NCI-H2227 (cell line): ENCODE data around the gene FNDC3B.
"Not testable (repeated sequence)": the region's sequence is repeated elsewhere in the genome, so short reads cannot be mapped to it uniquely, and the experiment has no call there.

ENCODE experiments used
- DNase-seq: peaks from one replicate; lab custom pipeline; 2025; ENCODE audit not compliant: unreplicated experiment; lab: John Stamatoyannopoulos, UW

The FNDC3B gene

DNA sequence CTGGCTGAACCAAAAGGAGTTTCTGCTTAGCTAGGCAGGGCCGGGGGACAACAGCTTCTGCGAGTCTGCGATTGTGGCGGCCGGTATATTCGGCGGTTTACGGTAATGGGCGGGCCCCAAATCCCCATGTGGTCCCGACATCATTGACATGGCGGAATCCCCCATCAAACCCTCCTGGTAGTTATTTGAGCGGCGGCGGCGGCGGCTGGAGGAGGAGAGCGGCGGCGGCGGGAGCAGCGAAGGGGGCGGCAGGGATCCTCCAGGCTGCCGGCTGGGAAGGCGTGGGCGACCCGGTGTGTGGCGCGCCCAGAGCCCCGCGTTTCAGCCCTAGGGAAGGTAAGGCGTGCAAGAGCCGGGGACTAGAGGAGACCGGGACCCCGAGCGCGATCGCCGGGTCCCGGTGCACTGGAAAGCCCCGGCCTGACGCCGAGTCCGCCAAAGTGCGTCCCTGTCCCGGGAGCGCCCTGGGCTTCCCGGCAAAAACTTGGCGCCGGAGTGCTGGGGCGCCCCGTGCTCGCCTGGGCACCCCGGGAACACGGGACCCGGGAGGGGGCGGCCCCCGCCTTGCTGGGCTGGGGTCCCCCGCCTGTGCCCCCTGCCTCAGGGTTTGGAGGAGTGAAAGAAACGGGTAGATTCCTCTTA is at the start of gene FNDC3B:
FNDC3B (plus strand) TSS at position 143 of the 642 bp plus-strand sequence. CDS start 72,902 bp downstream, outside the sequence.
- DNase-seq = peak; percentile 96

DNA sequence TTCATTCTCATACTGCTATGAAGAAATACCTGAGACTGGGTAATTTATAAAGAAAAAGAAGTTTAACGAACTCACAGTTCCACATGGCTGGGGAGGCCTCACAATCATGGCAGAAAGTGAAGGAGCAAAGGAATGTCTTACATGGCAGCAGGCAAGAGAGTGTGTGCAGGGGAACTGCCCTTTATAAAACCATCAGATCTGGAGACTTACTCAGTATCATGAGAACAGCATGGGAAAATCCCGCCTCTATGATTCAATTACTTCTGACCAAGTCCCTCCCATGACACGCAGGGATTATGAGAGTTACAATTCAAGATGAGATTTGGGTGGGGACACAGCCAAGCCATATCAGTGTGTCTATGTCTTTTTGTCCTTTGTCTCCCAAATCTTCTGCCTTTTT is 49.1 kb upstream of the FNDC3B start:
- not testable (repeated sequence) for DNase-seq

DNA sequence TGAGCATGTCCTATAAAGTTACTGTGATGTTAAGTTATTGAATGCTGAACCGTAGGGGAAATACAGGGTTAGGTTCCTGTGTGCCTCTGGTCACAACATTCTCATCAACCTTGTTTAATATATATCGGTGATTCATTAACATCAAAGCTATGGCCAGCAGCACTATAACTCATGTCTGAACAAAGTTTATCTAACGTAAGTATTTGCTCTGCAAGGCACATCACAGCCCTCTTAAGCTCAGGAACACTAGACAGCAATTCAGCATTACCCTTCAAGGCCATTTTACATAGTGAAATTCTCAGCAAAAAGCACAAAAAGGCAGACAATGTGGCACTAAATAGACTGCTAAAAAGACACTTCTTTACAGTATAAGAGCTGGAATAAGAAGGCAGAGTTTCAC is 48.2 kb upstream of the FNDC3B start:
- no peak for DNase-seq

DNA sequence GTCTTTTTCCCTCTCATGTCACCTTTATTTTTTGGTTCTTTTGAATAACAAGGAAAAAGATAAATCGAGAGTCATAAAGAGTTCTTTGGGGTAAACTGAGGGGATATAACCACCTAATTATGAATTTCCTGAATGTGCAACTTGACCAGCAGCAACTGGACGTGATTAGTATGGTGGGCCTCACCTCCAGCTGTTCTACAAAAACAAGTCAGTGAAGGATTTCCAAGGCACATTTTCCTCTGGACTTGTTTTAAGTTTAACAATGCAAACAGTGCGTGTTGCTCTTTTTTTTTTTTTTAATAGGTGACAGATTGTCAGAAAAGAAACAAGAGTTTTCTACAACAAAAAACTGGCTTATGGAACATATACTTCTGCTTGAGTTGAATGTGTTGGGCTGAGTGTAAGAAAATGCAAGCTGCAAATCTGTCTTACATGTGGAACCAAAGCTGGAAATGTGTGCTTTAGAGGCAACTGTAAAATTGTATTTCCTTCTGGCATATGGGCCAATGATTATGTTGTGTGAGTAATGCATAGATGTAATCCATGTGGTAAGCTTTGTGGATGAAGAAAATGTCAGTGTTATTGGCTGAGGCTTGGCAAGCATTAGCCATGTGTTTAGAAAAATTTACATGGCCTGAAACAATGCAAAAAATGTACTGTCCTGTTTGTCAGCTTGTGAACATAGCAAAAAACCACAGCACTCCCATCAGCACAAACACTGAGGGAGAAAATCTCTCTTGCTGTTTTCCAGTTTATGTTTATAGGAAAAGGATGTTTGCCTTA is 44.5 kb upstream of the FNDC3B start:
- DNase-seq = no peak

DNA sequence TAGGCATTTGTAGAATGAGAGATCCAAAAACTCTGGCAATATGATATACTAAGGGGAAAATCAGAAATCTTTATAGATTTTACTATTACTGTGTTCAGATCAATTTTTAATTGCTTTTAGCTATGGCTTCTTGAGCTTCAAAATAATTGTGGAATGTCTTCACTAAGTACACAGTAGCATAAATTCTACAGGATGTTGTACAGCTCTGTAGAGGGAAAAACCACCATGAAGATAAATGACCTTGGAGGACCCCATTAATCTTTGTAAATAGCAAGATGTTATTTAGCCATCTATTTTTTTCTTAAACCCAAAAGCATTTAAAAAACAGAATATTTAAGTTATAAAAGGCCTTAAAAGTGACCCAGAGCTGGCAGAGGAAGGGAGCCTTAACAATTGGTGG is 43.9 kb upstream of the FNDC3B start:
- DNase-seq = no peak

DNA sequence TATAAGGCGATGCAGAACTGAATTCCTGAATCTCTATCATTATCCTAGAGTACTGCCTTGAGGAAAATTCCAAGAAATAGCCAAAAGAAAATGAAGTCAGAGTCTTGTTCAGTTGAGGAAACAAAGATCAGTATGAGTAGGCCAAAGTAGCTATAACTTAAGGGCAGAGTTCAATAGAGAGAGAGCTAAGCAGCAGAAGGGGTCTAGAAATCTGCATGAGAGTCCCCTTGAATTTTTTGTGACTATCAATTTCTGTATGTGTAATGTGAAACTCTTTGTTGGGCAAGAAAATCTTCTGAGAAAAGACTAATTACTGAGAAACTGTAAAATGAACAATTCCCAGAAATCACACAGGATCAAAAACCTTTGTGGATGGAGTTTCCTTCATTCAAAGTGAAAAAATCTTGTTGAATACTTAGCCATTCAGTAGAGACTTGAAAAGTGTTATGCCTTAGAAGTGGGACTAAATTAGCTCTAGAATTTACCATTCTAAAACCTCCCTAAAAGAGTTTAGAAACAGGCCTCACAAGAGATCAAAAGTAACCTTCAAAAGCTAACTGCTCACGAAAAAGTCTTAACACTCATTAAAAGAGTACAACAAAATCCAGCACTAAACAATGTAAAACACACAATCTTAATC is 43.1 kb upstream of the FNDC3B start:
- DNase-seq = no peak

DNA sequence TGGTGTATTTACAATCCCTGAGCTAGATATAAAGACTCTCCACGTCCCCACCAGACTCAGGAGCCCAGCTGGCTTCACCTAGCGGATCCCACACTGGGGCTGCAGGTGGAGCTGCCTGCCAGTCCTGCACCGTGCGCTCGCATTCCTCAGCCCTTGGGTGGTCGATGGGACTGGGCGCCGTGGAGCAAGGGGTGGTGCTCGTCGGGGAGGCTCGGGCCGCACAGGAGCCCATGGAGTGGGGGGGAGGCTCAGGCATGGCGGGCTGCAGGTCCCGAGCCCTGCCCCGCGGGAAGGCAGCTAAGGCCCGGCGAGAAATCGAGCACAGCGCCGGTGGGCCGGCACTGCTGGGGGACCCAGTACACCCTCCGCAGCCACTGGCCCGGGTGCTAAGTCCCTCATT is 40.6 kb upstream of the FNDC3B start:
- not testable (repeated sequence) for DNase-seq

DNA sequence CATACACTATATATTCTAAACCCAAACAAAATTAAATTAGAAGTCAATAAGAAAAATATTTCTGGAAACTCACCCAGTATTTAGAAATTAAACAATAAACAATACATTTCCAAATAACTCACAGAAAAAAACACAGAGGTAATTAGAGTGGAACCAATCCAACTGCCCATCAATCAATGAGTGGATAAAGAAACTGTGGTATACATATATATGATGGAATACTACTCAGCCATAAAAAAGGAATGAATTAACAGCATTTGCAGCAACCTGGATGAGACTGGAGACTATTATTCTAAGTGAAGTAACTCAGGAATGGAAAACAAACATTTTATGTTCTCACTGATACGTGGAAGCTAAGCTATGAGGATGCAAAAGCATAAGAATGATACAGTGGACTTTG is 37.8 kb upstream of the FNDC3B start:
- DNase-seq = not testable (repeated sequence)

DNA sequence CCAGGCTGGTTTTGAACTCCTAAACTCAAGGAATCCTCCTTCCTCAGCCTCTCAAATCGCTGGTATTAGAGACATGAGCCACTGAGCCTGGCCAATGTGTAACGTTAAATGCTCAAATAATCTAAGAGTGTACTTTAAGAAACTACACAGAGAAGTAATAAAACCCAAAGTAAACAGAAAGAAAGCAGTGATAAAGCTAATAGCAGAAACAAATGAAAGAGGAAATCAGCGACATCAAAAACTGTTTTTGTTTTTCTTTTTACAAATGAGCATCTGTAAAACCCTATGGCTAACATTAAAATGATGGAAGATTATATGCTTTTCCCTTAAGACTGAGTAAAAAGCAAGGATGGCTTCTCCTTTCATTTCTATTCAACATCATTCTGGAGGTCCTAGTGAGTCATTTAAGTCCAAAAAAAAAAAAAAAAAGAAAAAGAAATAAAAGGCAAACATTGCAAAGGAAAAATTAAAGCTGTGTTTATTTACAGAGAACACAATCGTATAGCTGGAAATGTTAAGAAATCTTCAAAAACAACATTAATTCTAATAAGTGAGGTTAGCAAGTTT is 36.8 kb upstream of the FNDC3B start:
- DNase-seq = no peak

DNA sequence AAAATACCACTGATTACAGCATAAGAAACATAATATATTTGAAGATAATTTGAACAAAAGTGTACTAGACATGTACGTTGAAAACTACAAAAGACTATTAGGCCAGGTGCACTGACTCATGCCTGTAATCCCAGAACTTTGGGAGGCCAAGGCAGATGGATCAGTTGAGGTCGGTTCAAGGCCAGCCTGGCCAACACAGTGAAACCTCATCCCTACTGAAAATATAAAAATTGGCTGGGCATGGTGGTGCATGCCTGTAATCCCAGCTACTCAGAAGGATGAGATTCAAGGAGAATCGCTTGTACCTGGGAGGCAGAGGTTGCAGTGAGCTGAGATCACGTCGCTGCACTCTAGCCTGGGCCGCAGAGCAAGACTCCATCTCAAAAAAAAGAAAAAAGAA is 36.2 kb upstream of the FNDC3B start:
- DNase-seq = no peak

DNA sequence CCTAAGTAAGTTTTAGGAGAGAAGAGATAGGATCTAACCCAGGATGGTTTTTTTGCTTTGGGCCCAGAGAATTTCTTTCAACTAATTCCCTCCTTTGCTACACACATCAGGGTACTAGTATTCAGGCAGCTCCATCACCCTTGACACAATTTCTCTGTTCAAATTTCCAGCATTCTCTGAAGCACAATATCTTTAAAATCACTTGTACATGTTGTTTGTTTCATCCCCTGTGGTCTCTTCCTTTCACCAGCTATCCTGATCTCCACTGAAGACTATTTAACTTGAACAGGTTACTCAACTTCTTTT is 32.4 kb upstream of the FNDC3B start:
- no peak for DNase-seq

DNA sequence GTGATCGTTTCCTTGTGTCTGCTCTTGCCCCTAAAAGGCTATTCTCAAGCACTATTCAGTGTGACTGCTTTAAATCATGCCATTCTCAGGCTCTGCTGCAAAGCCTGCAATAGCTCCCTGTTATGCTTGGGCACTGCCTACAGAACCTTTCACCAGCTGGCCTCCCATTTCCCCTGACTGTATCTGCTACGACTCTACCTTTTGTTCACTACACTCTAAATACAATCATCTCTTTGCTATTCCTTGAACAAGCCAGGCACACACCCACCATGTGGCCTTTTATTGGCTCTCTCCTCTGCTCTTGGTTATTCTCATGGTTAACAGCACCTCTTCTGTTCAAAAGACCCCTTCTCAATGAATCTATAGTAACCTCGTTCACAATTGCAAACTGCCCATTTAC is 29.6 kb upstream of the FNDC3B start:
- no peak for DNase-seq

DNA sequence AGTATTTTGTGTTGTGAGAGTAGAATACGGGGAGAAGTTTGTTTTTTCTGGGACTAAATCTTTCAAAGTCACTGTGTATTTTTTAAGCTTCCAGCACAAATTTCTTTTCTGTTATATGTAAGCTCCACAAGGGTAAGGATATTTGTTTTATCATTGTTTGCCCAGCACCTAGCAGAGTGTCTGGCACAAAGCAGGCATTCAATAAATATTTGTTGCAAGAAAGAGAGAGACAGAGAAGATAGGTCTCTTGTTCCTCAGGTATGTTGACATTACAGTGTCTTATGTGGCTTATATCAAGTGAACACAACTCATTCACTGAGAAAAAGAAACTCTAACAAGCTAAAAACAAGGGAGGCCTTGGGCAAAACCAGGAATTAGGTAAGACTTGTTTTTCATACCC is 26.6 kb upstream of the FNDC3B start:
- DNase-seq = no peak

DNA sequence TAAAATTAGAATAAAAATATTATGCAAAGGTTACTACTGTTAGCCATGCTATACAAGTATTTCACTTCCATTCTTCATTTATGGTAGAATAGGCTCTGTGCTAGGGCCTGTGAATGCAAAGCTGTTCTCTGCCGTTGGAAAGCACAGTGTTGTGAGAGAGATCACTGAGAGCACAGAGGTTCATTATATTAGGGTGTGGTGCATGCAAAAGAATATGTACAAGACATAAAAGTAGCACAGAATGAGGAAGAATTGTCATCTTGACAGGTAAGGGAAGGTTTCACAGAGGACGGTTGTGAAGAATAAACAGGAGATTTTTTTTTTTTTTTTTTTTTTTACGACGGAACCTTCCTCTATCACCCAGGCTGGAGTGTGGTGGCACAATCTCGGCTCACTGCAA is 25.2 kb upstream of the FNDC3B start:
- no peak for DNase-seq

DNA sequence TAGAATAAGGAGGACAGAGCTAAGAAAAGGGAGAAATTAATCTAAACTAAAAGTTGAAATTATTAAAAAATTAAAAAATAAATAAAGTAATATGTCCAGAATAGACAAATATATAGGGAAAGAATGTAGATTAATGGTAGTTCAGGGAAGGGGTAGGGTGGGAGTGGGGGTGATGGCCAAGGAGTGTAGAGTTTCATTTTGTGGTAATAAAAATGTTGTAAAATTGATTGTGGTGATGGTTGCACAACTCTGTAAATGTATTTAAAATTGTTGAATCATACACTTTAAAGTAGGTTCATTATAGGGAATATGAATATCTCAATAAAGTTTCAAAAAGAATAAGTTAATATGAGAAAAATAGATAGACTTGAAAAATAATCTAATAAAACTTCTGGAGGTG is 21.0 kb upstream of the FNDC3B start:
- no peak for DNase-seq

DNA sequence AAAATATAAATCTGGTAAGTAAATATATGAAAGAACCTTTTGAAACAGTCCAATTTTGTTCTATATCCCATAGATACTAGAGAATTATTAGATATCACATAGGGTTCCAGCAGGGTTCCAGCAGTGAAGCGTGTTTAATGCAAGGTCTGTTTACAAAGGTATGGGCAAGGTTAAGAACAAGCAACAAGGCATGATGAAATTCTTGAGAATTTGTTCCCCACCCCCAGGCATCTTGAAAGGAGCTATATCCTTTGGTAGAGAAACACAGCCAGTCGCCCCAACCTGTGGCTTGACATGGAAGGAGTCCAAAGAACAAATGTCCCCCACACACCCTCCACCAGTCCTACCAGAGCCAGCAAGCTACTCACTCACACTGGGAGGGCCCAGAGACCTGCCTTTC is 18.6 kb upstream of the FNDC3B start:
- DNase-seq = no peak

DNA sequence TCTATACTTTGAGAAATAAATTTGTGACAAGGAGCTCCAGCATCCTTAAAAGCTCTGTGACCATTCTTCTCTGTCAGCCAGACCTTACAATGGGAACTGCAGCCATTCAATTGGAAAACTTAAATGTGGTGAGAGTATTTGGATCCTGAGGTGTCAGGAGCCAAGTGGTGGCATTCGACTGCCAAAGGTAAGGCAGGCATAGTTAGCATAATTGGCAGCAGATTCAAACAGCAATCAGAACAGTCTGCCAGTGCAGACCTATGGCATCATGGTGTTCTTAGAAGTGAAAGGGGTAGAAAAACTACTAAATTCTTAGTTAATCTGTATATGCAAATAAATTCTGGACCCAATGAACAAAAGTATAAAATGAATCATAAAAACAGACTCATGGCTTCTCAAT is 18.2 kb upstream of the FNDC3B start:
- DNase-seq = no peak

DNA sequence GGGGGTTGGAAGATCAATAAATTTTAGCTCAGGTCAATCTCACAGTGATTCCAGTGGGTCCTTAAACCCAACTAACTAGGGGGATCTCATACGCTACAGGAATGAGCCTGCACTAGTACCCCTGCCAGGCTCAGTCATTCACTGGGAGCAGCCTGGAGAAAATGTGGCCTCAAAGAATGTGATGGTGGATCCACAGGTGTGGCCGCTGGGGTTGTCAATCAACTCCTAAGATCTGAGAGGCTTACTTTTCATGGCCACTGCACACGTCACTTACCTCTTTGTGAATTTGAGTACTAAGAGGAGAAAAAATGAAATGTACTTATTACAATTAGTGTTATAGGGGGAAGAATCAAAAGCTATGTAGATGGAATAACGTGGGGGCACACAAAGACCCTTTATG is 17.5 kb upstream of the FNDC3B start:
- DNase-seq = no peak

DNA sequence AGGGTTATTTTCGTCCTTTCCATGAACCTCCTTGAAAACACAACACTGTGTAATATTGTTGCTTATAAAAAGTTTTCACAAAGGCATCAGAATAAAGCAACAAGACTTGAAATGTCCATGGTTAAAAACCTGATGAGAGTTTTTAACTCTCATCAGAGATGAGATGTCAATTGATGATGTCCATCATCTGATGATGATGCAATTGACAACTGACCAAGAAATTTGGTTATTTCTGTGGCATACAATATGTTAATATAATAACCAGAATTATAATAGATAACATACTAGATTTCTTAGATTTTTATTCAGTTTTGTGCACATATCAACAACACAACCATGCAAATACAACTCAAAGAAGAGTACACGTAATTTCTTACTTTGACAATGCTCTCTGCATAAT is 15.5 kb upstream of the FNDC3B start:
- no peak for DNase-seq

DNA sequence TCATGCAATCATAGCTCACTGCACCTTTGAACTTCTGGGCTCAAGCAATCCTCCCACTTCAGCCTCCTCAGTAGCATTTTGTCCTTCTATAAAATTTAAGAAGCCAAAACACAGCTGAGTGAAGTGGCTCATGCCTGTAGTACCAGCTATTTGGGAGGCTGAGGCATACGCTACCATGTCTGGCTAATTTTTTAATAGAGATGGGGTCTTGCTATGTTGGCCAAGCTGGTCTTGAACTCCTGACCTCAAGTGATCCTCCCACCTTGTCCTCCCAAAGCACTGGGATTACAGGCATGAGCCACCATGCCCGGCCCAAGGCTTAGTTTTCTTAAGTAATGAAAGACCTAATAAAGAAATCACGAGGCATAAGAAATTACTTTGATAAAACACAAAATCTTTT is 14.7 kb upstream of the FNDC3B start:
- no peak for DNase-seq

DNA sequence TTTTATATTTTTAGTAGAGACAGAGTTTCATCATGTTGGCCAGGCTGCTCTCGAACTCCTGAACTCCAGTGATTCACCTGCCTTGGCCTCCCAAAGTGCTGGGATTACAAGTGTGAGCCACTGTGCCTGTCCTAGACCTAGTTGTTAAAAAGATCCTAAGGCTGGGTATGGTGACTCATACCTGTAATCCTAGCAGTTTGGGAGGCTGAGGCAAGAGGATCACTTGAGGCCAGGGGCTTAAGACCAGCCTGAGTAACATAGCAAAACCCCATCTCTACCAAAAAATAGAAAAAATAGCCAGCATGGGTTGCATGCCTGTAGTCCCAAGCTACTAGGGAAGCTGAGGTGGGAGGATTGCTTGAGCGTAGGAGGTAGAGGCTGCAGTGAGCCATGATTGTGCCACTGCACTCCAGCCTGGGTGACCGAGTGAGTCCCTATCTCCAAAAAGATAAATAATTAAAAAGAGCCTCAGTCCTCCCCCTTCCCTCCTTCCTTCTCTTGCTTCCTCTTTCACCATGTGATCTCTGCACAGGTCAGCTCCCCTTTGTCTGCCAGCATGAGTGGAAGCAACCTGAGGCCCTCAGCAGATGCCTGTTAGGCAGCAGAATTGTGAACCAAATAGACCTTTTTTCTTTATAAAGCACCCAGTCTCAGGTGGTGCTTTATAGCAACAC is 9.8 kb upstream of the FNDC3B start:
- DNase-seq = no peak

DNA sequence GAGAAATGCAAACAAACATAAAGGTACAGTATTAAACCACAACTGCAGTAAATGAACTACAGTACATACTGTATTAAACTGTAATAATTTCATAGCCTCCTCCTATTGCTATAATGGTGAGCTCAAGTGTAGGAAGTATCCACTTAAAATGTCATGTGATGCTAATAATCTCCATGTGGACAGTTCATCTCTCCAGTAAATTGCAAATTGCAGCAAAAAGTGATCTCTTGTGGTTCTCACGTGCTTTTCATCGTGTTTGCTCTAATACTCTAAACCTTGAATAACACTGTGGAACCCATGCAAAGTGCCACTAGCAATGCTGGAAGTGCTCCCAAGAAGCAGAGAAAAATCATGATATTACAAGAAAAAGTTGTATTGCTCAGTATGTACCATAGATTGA is 9.2 kb upstream of the FNDC3B start:
- no peak for DNase-seq
